HepG2 (cell line): Measurements from ENCODE around the gene ING1. TPM values are rescaled to one million over a fixed set of nuclear protein-coding genes. Genes with fewer than 3 reads are reported as not detected.

Source experiments
- HHEX ChIP-seq: IDR thresholded peaks from 2 replicates; pipeline ENCODE4 v1.6.1; 2016; ENCODE audit warnings: control low read depth
- JDP2 ChIP-seq: sonication (generic); formaldehyde crosslinking; IDR thresholded peaks from 2 replicates; pipeline ENCODE4 v1.8.1; 2022; ENCODE audit warnings: missing genetic modification reagents, borderline replicate concordance
- KDM1A ChIP-seq: IDR thresholded peaks from 2 replicates; pipeline ENCODE4 v1.6.1; 2016; ENCODE audit warnings: missing compliant biosample characterization
- KDM3A ChIP-seq: IDR thresholded peaks from 2 replicates; pipeline ENCODE4 v1.6.1; 2018; ENCODE audit warnings: low read depth, missing compliant biosample characterization
- KLF13 ChIP-seq: sonication (generic); formaldehyde crosslinking; IDR thresholded peaks from 2 replicates; pipeline ENCODE4 v1.4.0; 2020; ENCODE audit warnings: mild to moderate bottlenecking, missing genetic modification reagents
- PHF8 ChIP-seq: sonication (generic); formaldehyde crosslinking; IDR thresholded peaks from 2 replicates; pipeline ENCODE4 v1.5.0; 2020; ENCODE audit warnings: missing genetic modification reagents
- ZEB1 ChIP-seq: IDR thresholded peaks from 2 replicates; pipeline ENCODE4 v1.6.1; 2012; ENCODE audit warnings: mild to moderate bottlenecking, low read depth, inconsistent platforms; ENCODE audit not compliant: insufficient replicate concordance
- ZNF605 ChIP-seq: sonication (generic); formaldehyde crosslinking; IDR thresholded peaks from 2 replicates; pipeline ENCODE4 v1.8.0; 2022; ENCODE audit warnings: mild to moderate bottlenecking, missing genetic modification reagents
- ZNF746 ChIP-seq: sonication (generic); formaldehyde crosslinking; IDR thresholded peaks from 2 replicates; pipeline ENCODE4 v1.8.0; 2022; ENCODE audit warnings: mild to moderate bottlenecking, missing genetic modification reagents
- ZNF768 ChIP-seq: sonication (generic); formaldehyde crosslinking; IDR thresholded peaks from 2 replicates; pipeline ENCODE4 v1.4.0; 2020; ENCODE audit warnings: missing genetic modification reagents
- ZNF83 ChIP-seq: sonication (generic); formaldehyde crosslinking; IDR thresholded peaks from 2 replicates; pipeline ENCODE4 v1.4.0; 2020; ENCODE audit warnings: missing genetic modification reagents, mild to moderate bottlenecking, borderline replicate concordance
- polyA plus RNA-seq, 8 experiments: library from polyadenylated mRNA; depleted of rRNA in 3 of 8; stranded (reverse) in 7 of 8; unstranded in 1 of 8; fragments of >200 nt; fragmentation: Illumina TruSeq in 4 of 8; extraction: Trizol in 4 of 8; gene quantifications; 2 replicates each; pipeline versions ENCODE4 v1.2.1 to v1.2.3, GENCODE V29; 2011 to 2016; ENCODE audit warnings: low read depth in 4 of 8, missing spikeins in 1 of 8, mixed read lengths in 1 of 8; ENCODE audit not compliant: insufficient read depth in 1 of 8
- total RNA-seq, 5 experiments: library from RNA; depleted of rRNA; stranded (reverse); fragments of >200 nt; fragmentation: Illumina TruSeq; extraction: Trizol; gene quantifications; 2 replicates each; pipeline ENCODE4 v1.2.3, GENCODE V29; 2016; ENCODE audit warnings: low read depth in 1 of 5
- TF ChIP-seq, protein P1 (sequence below): sonication (generic); formaldehyde crosslinking; IDR thresholded peaks from 2 replicates; pipeline ENCODE4 v1.4.0; 2020; ENCODE audit warnings: mild to moderate bottlenecking, low read depth, missing genetic modification reagents
- TF ChIP-seq, protein P2 (sequence below): sonication (generic); formaldehyde crosslinking; IDR thresholded peaks from 2 replicates; pipeline ENCODE4 v1.4.0; 2020; ENCODE audit warnings: missing genetic modification reagents
- TF ChIP-seq, protein P3 (sequence below): sonication (generic); formaldehyde crosslinking; IDR thresholded peaks from 2 replicates; pipeline ENCODE4 v1.5.0; 2020; ENCODE audit warnings: mild to moderate bottlenecking, missing genetic modification reagents, moderate library complexity
- TF ChIP-seq, protein P4 (sequence below): sonication (generic); formaldehyde crosslinking; IDR thresholded peaks from 2 replicates; pipeline ENCODE4 v1.8.1; 2023; ENCODE audit warnings: mild to moderate bottlenecking, inconsistent platforms, moderate library complexity, missing genetic modification reagents, borderline replicate concordance
- TF ChIP-seq, protein P5 (sequence below): sonication (generic); formaldehyde crosslinking; IDR thresholded peaks from 2 replicates; pipeline ENCODE4 v1.8.0; 2022; ENCODE audit warnings: mild to moderate bottlenecking, missing genetic modification reagents; ENCODE audit not compliant: insufficient replicate concordance

The ING1 gene
- total and polyA plus RNA-seq, 2 of the 13 experiments (the other 11 are each of a cell fraction or from before 2014, with no cell fraction given), result 8.1 to 16.1 TPM

DNA sequence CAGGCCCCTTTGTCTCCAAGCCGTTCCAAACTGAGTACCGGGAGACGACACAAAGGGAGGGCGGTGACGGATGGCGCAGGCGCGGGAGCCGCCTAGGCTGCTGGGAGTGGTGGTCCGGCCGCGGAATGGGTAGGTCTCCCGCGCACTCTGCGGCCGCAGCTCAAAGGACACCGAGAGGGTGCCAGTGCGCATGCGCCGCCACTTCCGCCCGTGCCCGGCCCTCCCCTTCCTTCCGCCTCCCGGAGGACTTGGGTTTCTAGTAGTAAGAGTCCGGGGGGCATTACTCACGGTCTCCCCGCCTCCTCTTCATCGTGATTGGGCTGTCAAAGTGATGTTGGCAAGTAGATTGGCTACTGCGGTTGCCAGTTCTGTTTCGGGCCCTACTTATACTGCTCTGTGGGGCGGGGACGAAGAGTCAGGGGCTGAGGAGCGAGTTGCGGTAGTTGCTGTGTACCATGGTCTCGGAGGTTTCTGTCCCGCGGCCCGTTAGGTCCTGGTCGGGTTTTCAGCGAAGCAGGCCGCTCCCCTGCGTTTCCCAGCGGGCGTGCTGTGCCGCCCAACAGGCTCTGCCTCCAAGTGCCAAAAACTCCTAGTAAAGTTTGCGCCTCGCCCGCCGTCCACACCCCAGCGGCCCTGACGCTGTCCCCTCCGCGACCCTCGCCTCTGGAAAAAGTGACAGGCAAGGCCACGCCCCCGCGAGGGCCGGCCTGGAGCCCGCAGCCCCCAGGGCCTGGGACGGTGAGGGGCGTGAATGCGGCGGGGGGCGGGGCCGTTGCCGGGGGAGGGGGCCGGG lies 455 bp upstream of the ING1 start (continued):
- TF ChIP-seq, protein P1, sequence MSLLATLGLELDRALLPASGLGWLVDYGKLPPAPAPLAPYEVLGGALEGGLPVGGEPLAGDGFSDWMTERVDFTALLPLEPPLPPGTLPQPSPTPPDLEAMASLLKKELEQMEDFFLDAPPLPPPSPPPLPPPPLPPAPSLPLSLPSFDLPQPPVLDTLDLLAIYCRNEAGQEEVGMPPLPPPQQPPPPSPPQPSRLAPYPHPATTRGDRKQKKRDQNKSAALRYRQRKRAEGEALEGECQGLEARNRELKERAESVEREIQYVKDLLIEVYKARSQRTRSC (CRISPR knock-in tag), result 0 out of 2 replicates have a peak, but pooled peaks have one; percentile 59
- TF ChIP-seq KDM1A, result 0 out of 2 replicates have a peak, but pooled peaks have one; percentile 23
- no peak for TF ChIP-seq ZEB1
- TF ChIP-seq PHF8, result peak; percentile 74
- TF ChIP-seq, protein P2, sequence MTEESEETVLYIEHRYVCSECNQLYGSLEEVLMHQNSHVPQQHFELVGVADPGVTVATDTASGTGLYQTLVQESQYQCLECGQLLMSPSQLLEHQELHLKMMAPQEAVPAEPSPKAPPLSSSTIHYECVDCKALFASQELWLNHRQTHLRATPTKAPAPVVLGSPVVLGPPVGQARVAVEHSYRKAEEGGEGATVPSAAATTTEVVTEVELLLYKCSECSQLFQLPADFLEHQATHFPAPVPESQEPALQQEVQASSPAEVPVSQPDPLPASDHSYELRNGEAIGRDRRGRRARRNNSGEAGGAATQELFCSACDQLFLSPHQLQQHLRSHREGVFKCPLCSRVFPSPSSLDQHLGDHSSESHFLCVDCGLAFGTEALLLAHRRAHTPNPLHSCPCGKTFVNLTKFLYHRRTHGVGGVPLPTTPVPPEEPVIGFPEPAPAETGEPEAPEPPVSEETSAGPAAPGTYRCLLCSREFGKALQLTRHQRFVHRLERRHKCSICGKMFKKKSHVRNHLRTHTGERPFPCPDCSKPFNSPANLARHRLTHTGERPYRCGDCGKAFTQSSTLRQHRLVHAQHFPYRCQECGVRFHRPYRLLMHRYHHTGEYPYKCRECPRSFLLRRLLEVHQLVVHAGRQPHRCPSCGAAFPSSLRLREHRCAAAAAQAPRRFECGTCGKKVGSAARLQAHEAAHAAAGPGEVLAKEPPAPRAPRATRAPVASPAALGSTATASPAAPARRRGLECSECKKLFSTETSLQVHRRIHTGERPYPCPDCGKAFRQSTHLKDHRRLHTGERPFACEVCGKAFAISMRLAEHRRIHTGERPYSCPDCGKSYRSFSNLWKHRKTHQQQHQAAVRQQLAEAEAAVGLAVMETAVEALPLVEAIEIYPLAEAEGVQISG (CRISPR knock-in tag), result peak; percentile 72
- TF ChIP-seq ZNF605, result peak; percentile 82
- peak; percentile 70 for TF ChIP-seq ZNF746 (CRISPR knock-in tag)
- no peak for TF ChIP-seq JDP2 (CRISPR knock-in tag)
- TF ChIP-seq, protein P3, sequence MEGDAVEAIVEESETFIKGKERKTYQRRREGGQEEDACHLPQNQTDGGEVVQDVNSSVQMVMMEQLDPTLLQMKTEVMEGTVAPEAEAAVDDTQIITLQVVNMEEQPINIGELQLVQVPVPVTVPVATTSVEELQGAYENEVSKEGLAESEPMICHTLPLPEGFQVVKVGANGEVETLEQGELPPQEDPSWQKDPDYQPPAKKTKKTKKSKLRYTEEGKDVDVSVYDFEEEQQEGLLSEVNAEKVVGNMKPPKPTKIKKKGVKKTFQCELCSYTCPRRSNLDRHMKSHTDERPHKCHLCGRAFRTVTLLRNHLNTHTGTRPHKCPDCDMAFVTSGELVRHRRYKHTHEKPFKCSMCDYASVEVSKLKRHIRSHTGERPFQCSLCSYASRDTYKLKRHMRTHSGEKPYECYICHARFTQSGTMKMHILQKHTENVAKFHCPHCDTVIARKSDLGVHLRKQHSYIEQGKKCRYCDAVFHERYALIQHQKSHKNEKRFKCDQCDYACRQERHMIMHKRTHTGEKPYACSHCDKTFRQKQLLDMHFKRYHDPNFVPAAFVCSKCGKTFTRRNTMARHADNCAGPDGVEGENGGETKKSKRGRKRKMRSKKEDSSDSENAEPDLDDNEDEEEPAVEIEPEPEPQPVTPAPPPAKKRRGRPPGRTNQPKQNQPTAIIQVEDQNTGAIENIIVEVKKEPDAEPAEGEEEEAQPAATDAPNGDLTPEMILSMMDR (CRISPR knock-in tag), result 0 out of 2 replicates have a peak, but pooled peaks have one; percentile 11
- no peak for TF ChIP-seq HHEX (CRISPR knock-in tag)
- TF ChIP-seq, protein P4, sequence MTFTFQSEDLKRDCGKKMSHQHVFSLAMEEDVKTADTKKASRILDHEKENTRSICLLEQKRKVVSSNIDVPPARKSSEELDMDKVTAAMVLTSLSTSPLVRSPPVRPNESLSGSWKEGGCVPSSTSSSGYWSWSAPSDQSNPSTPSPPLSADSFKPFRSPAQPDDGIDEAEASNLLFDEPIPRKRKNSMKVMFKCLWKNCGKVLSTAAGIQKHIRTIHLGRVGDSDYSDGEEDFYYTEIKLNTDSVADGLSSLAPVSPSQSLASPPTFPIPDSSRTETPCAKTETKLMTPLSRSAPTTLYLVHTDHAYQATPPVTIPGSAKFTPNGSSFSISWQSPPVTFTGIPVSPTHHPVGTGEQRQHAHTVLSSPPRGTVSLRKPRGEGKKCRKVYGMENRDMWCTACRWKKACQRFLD (CRISPR knock-in tag), result peak; percentile 53; the same call in 1 of the 2 replicates
- TF ChIP-seq ZNF83, result no peak; the same call in 1 of the 2 replicates
- TF ChIP-seq KDM3A, result no peak
- TF ChIP-seq, protein P5, sequence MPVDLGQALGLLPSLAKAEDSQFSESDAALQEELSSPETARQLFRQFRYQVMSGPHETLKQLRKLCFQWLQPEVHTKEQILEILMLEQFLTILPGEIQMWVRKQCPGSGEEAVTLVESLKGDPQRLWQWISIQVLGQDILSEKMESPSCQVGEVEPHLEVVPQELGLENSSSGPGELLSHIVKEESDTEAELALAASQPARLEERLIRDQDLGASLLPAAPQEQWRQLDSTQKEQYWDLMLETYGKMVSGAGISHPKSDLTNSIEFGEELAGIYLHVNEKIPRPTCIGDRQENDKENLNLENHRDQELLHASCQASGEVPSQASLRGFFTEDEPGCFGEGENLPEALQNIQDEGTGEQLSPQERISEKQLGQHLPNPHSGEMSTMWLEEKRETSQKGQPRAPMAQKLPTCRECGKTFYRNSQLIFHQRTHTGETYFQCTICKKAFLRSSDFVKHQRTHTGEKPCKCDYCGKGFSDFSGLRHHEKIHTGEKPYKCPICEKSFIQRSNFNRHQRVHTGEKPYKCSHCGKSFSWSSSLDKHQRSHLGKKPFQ (CRISPR knock-in tag), result peak; percentile 13
- peak; percentile 48; the same call in 1 of the 2 replicates for TF ChIP-seq ZNF768 (CRISPR knock-in tag)
- 0 out of 2 replicates have a peak, but pooled peaks have one; percentile 47 for TF ChIP-seq KLF13
